MM.1S (cell line): ENCODE data around the gene WBP1.

Source experiments
- CTCF ChIP-seq: fragments of 300-600 bp; sonication (generic); IDR thresholded peaks from 2 replicates; pipeline ENCODE4 v1.5.1; 2016; ENCODE audit warnings: antibody characterized with exemption, low read length, mixed read lengths
- EZH2 ChIP-seq: fragments of 300-600 bp; sonication (generic); optimal IDR thresholded peaks from 2 replicates; pipeline ENCODE3; 2017; ENCODE audit warnings: low read depth, mild to moderate bottlenecking, antibody characterized with exemption, low read length, mixed read lengths
- EZH2phosphoT487 ChIP-seq: fragments of 300-600 bp; sonication (generic); IDR thresholded peaks from 2 replicates; pipeline ENCODE4 v1.6.1; 2018; ENCODE audit warnings: antibody characterized with exemption, low read length

GRCh38 chr2:74426181-74426758 is 32.0 kb upstream of the WBP1 start:
- no peak for TF ChIP-seq EZH2
- TF ChIP-seq CTCF = no peak
- no peak for TF ChIP-seq EZH2phosphoT487
